GM21360 (cell line): Measurements from ENCODE around the gene EHBP1.

ENCODE experiments used
- ATAC-seq: cut with Tn5 transposase; IDR thresholded peaks from one replicate; pipeline ENCODE4 v1.9.1; 2021; ENCODE audit warnings: mild to moderate bottlenecking, moderate library complexity; ENCODE audit not compliant: unreplicated experiment

EHBP1 gene

DNA sequence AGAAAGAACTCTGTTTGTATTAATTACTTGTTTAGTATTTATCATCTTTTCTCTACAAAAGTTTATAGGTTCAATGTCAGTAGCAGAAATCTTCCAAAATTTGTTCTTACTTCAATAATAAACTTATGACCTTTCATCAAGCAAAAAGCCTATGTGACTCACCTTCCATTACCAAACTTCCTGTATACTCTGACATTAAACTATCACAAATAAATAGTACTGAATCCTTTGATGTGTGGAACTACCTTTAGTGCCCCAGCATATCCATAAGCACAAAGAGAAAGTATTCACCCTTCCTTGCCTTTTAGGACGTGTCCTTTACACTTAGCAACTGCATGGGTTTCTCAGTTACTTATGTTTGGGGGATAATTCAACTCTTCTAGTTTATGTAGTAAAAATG is 166.0 kb downstream of the EHBP1 start:
- ATAC-seq: no peak

DNA sequence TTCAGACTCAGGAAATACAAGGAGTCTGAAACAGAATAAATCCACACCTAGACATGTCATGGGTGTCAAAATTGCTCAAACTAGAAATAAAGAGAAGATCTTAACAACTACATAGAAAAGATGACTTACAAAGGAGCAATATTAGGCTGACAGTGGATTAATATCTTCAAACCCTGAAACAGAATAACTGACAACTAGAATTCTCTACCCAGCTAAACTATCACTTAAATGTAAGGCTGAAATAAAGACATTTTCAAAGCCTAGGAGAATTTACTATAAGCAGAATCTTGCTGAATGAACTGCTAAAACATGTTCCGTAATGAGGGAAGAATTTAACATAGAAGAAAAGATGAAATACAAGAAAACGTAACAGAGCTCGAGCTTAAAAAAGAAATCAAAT is 168.1 kb downstream of the EHBP1 start:
- ATAC-seq: no peak

DNA sequence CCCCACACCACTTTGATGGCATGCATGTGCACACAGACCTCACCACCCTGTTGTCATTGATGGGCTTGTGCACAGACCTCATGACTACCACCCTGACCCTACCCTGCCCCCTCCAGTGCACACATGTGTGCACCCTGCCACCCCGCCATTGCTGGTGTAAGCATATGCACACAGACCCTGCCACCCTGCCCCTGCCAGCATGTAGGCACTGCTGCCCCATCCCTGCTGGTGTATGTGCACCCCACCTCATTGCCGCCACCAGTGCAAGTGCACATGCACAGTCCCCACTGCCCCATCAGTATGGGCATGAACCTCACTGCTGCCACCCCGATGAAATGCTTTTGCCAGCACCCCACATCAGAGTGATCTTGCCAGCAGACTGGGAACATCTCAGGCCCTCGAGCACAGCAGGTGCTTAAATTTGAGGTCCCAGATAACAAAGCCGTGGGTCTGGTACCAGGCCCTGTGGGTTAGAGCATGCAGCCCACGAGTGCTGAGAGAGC is 169.4 kb downstream of the EHBP1 start:
- ATAC-seq: no peak

DNA sequence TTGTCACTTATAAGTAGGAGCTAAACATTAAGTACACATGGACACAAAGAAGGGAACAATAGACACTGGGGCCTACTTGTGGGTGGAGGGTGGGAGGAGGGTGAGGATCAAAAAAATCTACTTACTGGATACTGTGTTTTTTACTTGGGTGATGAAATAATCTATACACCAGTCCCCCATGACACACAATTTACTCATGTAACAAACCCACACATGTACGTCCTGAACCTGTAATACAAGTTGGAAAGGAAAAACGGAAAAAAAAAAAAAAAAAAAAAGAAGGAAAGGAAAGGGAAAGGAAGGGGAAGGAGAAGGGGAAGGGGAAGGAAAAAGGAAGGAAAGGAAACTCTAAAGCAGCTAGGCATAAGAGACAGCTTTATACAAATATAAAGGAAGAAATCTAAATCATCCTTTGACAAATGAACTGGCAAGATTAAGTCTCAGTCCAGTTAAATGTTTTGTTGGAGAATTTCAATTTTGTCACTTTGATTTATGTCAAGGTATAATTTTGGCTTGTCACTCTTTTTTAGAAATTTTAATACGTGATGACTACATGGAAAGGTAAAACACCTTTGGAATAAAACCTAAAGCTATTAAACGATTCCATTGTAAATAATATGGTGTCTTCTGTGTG is 175.8 kb downstream of the EHBP1 start:
- no peak for ATAC-seq

DNA sequence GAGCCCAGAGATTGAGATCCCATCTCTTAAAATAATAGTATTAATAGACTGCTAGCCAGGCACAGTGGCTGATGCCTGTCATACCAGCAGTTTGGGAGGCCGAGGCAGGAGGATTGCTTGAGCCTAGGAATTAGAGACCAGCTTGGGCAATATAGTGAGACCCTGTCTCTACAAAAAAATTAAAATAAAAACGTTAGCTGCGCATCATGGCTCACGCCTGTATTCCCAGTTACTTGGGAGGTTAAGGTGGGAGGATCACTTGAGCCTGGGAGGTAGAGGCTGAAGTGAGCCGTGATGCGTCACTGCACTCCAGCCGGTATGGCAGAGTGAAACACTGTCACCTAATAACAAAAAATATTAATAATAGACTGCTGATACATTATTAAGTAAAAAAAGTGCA is 178.1 kb downstream of the EHBP1 start:
- ATAC-seq: no peak

DNA sequence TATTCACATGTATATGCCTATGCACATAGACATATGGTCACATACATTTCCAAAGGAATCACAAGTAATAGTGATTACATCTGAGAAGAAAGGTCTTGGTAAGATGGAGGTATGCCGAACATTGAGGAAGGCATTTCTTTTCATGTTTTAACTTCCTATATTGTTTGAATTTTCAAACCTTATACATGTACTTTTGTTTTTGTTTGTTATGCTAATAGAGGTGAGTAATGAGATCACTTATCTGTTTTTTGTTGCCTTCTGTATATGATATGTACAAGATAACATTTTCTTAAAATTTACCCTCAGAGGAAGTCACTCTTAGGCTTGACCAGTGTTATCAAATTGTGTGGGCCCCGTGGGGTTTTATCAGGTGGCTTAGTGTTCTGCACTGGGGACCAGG is 178.6 kb downstream of the EHBP1 start:
- ATAC-seq: no peak

DNA sequence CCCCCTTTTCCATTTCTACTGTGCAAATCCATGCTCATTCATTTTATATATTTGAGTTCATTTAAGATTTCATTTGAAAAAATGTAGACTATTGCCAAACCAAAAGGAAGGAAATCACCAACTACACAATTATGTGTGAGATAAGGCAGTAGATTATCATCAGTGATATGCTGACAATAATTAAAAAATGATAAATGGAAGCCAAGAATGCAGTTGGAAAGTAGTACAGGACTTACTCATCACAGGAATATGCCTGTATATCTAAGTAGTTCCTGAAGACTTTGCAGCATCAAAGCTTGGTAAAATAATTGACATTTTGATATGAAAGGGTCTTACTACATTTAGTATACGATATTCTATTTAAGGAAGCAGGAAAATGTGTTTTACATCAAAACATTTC is 179.0 kb downstream of the EHBP1 start:
- ATAC-seq: no peak

DNA sequence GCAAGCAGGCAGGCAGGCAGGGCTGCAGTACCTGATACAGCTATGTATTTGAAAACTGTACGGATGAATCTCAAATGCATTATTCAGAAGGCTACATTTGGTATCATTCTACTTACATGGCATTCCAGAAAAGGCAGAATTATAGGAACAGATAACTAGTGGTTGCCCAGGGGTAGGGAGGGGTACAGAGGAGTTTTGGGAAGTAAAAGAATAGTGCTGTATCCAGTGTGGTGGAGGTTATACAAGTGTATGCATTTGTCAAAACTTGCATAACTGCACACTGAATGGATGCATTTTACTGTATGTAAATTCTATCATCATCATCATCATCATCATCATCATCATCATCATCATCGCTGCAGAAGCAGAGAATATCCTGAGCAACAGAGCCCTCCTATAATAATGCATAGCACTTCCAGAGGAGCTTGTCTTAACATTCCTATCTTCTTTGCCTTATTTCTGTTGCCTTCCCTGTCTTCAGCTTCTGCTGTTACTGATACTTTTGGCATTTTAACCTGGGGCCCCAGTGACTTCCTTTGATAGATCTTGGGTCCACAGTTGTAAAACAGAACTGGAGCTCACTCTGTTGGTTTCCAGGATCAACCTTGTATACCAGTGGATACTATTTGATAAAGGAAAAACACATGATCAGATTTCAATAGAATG is 189.6 kb downstream of the EHBP1 start:
- no peak for ATAC-seq

DNA sequence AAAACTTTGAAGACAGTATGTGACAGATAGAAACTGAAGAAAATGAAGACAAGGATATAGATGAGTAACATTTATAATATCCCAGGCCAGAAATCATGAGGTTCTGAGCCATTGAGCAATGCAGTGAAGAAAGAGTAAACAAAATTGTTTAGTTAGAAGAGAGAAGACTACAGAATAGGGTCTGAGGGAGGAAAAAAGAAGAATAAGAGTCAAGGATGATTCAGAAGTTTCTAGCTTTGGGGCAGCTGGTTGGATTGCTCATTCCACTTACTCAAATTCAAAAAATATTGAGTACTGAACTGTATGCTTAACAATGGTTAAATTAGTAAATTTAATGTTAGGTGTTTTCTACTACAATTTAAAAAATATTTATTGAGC is 190.1 kb downstream of the EHBP1 start:
- ATAC-seq: no peak

DNA sequence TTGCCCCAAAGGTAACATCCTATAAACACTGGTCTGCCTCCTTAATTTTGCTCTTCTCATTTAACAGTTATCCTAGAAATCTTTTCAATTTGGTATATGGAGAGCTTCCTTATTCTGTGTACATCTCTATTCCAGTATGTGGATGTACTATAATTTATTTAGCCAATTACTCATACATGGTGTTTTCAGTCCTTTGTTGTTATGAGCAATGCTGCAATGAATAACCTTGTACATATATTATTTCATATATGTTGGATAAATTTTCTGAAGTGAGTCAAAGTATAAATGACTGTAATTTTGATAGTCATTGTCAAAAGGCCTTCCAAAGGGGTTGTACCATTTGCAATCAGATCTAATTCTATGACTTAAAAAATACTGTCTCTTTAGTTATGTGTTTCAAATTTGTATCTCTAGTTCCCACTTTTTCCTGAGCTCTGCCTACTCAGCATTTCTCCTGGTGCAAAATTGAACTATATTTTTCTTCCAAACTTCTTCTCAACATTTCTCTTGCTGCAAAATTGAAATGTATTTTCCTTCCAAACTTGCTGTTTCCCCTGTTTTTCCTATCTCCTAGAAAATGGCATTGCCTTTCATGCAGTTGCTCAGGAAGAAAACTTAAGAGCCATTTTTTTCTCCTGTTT is 191.8 kb downstream of the EHBP1 start:
- no peak for ATAC-seq

DNA sequence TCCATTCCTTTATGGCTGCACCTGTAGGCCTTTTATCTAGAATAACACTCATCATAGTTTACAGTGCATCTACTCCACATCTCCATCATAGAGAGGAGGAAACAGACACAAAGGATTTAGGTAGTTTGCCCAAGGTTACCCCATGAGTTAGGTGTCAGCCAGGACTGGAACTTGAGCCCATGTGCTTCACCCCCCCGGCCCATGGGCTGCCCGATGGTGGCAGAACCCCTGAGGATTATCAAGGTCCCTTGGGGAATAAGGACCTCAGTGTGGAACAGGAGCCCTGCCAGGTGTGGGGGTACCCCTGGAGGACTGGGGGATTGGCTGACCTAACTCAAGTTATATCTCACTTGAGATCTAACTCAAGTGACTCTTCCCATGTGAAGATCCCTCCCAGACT is 198.8 kb downstream of the EHBP1 start:
- no peak for ATAC-seq

DNA sequence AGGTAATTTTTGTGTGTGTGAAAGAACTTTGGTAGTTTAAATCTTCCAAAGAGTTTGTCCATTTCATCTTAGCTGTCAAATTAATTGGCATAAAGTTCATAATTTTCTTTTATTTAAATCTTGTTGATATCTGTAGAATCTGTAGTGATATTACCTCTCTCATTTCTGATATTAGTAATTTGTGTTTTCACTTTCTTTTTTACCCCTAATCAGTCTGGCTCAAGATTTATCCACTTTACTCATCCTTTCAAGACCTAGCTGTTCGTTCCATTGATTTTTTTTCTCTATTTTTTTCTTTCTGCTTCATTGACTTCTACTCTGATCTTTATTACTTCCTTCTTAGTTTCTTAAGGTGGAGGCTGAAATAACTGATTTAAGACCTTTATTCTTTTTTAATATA is 202.6 kb downstream of the EHBP1 start:
- no peak for ATAC-seq

DNA sequence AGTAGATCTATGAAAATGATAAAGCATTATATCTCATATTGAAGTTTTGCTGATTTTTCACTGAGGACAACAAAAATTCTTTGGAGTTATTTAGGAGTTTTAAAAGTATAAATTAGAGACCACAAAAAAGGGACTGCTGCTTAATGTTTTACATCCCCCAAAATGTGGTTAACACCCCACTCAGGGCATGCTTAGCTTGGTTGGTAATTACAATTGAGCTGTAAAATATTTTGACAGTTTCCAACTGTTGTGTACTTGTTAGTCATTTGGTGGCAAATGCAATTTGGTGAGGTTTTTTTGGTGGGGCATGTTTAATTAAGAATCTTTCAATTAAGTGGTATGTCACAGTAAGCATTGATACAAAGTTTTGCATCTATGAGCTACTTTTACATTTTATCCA is 207.8 kb downstream of the EHBP1 start:
- no peak for ATAC-seq

DNA sequence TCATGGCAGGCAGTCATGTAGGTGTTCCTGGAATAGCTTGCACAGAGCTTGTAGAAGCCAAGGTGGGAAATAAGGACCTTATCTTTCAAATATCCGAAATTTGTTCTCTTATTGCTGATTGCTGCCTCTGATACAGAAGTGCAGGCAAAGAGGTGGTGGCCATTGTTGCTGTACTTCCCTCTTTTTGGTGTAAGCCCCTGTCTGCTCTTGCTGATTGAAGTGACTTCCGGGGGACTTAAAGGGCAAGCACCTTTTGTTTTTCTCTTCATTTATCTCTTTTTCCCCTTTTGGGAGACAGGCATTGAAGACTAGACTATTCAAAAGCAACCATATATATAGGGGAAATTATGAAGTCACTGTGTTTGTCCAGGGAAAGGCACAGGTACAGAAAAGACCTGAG is 213.5 kb downstream of the EHBP1 start:
- ATAC-seq: no peak

DNA sequence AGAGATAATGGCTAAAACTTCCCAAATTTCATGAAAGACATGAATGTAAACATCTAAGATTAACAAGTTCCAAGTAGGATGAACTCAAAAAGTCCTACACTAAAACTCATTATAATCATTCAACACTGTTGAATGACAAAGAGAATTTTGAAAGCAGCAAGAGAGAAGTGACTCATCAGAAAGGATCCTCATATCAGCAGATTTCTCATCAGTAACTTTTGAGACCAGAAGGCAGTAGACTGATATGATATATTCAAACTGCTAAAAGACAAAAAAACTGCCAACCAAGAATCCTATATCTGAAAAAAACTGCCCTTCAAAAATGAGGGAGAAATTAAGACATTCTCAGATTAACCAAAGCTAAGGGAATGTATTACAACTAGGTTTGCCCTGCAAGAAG is 214.6 kb downstream of the EHBP1 start:
- no peak for ATAC-seq

DNA sequence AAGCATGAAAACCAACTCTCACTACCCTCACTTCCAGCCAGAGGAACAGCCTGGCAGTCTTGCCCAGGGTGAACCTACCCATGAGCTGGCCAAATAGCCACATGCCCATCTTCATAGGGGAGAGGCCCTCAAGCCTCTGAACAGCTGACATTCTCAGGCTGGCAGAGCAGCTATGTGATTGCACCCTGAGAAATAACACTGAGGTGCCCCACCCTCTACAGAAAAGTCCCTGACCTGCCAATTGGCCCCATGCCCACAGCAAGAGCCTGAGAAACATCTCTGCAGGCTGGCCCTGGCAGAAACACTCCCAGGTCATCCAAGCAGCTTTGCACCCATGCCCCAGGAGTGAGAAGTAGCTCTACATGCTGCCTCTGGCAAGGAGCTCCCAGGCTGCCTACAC is 217.7 kb downstream of the EHBP1 start:
- no peak for ATAC-seq

DNA sequence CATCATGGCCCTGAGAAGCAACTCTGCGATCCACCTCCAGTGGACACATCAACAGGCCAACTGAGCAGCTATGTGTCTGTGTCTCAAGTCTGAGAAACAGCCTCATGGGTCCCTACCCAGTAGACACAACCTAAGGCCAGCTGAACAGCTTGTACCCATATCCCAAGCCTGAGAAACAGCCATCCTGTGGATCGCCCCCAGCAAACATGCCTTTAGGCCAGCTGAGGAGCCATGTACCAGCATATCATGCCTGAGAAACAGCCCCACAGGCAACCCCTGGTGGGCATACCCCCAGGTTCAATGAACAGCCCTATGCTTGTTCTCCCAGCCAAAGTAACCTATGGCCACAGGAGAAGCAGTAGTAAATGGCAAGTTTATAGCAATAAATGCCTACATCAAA is 218.4 kb downstream of the EHBP1 start:
- no peak for ATAC-seq

DNA sequence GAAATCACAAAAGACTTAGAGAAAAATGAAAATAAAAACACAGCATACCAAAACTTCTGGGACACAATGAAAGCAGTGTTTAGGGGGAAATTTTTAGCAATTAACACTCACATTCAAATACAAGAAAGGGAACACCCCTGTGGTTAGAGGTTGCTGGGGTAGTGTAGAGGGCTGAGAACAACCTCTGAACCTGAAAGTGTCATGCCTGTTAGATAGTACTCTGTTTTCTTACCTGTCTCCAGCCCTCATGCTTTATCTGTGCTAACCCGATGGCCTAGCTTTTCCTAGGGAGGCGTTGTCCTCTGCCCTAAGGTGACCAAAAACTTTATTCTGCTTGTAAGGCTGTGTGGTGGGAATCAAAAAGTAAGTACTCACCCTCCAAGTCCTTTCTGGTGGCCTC is 222.5 kb downstream of the EHBP1 start:
- no peak for ATAC-seq

DNA sequence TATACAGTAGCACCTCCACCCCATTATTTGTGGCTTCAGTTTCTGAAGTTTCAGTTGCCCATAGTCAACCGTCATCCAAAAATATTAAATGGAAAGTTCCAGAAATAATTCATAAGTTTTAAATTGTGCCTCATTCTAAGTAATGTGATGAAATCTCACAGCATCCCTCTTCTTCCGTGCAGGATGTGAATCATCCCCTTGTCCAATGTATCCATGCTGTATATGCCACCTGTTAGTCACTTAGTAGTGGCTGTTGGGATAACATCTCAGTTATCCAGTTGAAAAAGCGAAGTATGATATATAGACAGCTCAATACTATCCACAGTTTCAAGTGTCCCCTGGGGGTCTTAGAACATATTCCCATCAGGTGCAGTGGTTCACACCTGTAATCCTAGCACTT is 226.0 kb downstream of the EHBP1 start:
- no peak for ATAC-seq

DNA sequence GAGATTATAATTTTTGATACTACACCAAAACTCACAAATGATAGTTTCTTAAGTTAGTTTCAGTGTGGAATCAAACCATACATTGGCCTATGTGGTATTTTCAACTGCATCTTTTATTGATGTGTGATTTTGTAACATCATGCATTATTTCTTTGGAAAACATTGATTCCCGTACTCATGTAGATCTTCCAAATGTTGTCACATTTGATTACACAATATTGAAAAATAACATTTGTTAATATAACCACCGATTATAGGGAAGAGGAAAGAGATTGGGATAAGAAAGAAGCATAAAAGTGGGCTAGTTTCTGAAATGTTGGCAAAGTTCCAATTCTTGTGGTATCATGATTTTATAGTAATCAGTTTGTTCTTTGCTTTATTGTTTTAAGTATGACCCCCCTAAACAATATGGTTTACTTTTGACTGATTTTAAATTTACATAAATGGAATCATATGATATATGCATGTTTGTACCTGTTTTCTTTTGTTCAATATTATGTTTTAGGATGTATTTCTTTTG is 227.9 kb downstream of the EHBP1 start:
- no peak for ATAC-seq

DNA sequence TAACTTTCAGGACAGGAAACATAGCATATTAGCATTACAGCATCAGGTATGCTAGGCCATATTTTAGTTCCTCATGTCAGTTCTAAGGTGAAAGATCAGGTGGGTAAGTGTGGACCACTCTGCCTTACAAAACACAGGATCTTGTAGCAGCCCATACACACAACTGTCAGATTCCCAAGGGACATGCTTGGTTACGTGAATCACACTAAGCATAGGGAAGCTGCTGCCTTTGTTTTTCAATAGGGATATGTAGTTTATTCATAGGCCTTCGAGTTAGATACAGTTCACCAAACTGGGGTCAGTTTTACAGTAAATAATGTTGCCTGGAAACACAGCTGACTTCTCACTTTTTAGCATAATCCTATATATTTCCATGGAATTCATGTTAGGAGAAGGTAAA is 229.0 kb downstream of the EHBP1 start:
- no peak for ATAC-seq

DNA sequence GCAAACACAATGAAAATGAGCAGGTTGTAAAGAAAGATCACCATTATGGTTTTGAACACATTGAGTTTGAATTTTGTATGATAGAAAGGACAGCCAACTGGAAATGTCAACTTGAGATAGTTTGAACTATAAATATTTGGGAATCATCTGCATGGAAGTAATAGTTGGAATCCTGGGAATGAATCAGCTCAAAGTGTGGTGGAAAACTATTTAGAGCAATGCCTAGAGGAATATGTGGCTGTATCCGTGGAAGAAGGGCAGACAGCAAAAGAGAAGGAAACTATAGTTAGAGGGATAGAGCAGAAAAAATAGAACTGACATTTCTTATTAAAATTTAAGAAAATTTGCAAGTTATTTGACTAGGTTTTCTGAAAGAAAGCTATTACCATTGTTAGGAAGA is 232.6 kb downstream of the EHBP1 start:
- no peak for ATAC-seq
